H1 (cell line): ENCODE results near the gene DAZAP2. TPM values are rescaled to one million over a fixed set of nuclear protein-coding genes. Genes with fewer than 3 reads are reported as not detected.

Experiments
- CTCF ChIA-PET: fragments of 300-600 bp; sonication (Branson Sonifier 250); formaldehyde crosslinking; loops from one replicate; lab custom pipeline; 2021; ENCODE audit not compliant: partially characterized antibody; lab: Charles Lee
- POLR2A ChIA-PET: fragments of 300-600 bp; sonication (Branson Sonifier 250); formaldehyde crosslinking; loops from one replicate; lab custom pipeline; 2021; ENCODE audit warnings: inconsistent platforms; ENCODE audit not compliant: partially characterized antibody; lab: Charles Lee
- DNase-seq, 2 experiments: peaks; one replicate each; pipeline versions ENCODE4 v3.0.0 to v3.0.0-alpha.2; 2010 to 2022; ENCODE audit warnings: low spot score in 2 of 2, low read depth in 1 of 2, mixed read lengths in 1 of 2
- FAIRE-seq: peaks from 2 replicates; lab custom pipeline; 2011; peaks lifted over from hg19 to GRCh38; lab: Jason Lieb, UNC
- H2AFZ ChIP-seq: 2 replicates; pipeline ENCODE4 v1.8.1; 2012; ENCODE audit warnings: low read length, inconsistent platforms
- H2AK5ac ChIP-seq: 2 replicates; pipeline ENCODE4 v1.6.1; 2013; ENCODE audit warnings: low read depth, low read length
- H2BK120ac ChIP-seq: replicated peaks from 2 replicates; pipeline ENCODE3; 2013; ENCODE audit warnings: low read depth, low read length, inconsistent platforms
- H2BK12ac ChIP-seq: 2 replicates; pipeline ENCODE4 v1.6.1; 2013; ENCODE audit warnings: low read depth, low read length
- H2BK15ac ChIP-seq: 2 replicates; pipeline ENCODE4 v1.6.1; 2013; ENCODE audit warnings: low read length
- H2BK20ac ChIP-seq: 2 replicates; pipeline ENCODE4 v1.6.1; 2013; ENCODE audit warnings: low read length
- H2BK5ac ChIP-seq: 2 replicates; pipeline ENCODE4 v1.6.1; 2013; ENCODE audit warnings: low read depth, low read length
- H3K14ac ChIP-seq: 2 replicates; pipeline ENCODE4 v1.6.1; 2013; ENCODE audit warnings: inconsistent platforms; ENCODE audit not compliant: insufficient read length
- H3K18ac ChIP-seq: 2 replicates; pipeline ENCODE4 v1.6.1; 2013; ENCODE audit warnings: low read length; ENCODE audit errors: extremely low read depth
- H3K23ac ChIP-seq: 2 replicates; pipeline ENCODE4 v1.6.1; 2013; ENCODE audit warnings: inconsistent platforms; ENCODE audit not compliant: insufficient read length
- H3K23me2 ChIP-seq: 2 replicates; pipeline ENCODE4 v1.6.1; 2013; ENCODE audit warnings: low read depth, low read length
- H3K27ac ChIP-seq: 2 replicates; pipeline ENCODE4 v1.6.1; 2011; ENCODE audit warnings: low read depth, low read length, inconsistent platforms
- H3K27me3 ChIP-seq, 4 experiments: replicated peaks in 1 of 4; 1 replicate in 1 of 4; 2 replicates in 3 of 4; pipeline versions ENCODE4 v1.6.1 to v1.8.1; 2011 to 2013; ENCODE audit warnings: low read length in 3 of 4, mild to moderate bottlenecking in 3 of 4, inconsistent platforms in 2 of 4, mixed read lengths in 2 of 4, moderate library complexity in 1 of 4; ENCODE audit not compliant: control insufficient read depth in 3 of 4, insufficient read depth in 3 of 4; ENCODE audit errors: extremely low read depth in 1 of 4
- H3K36me3 ChIP-seq, 4 experiments: 2 replicates each; pipeline versions ENCODE4 v1.6.1 to v1.8.1; 2011 to 2013; ENCODE audit warnings: mild to moderate bottlenecking in 4 of 4, low read length in 3 of 4, moderate library complexity in 2 of 4, control low read depth in 1 of 4, inconsistent platforms in 1 of 4; ENCODE audit not compliant: insufficient read depth in 4 of 4, control insufficient read depth in 2 of 4
- H3K4ac ChIP-seq: replicated peaks from 2 replicates; pipeline ENCODE3; 2013; ENCODE audit warnings: low read length, low read depth, mixed read lengths, inconsistent platforms; ENCODE audit not compliant: insufficient read length
- H3K4me1 ChIP-seq, 4 experiments: replicated peaks in 1 of 4; 1 replicate in 1 of 4; 2 replicates in 3 of 4; pipeline versions ENCODE4 v1.6.1 to v1.8.1; 2011 to 2013; ENCODE audit warnings: low read length in 3 of 4, inconsistent platforms in 2 of 4, mixed read lengths in 1 of 4; ENCODE audit not compliant: insufficient read depth in 4 of 4, control insufficient read depth in 3 of 4
- H3K4me2 ChIP-seq, 2 experiments: 2 replicates each; pipeline versions ENCODE4 v1.6.1 to v1.8.1; 2011 to 2013; ENCODE audit warnings: low read depth in 2 of 2, low read length in 2 of 2, control low read depth in 1 of 2, inconsistent platforms in 1 of 2, mild to moderate bottlenecking in 1 of 2; ENCODE audit not compliant: insufficient read depth in 1 of 2
- H3K4me3 ChIP-seq, 4 experiments: fragments of 200-600, 300-600 bp in 1 of 4; sonication (generic), shearing (Covaris generic), sonication (Bioruptor Twin) in 1 of 4; 2 replicates each; pipeline versions ENCODE4 v1.5.1 to v1.8.1; 2011 to 2016; ENCODE audit warnings: low read length in 4 of 4, low read depth in 3 of 4, control low read depth in 2 of 4, inconsistent platforms in 2 of 4, mild to moderate bottlenecking in 2 of 4, mixed read lengths in 1 of 4, moderate library complexity in 1 of 4; ENCODE audit not compliant: insufficient read depth in 2 of 4; ENCODE audit errors: extremely low read depth in 1 of 4
- H3K56ac ChIP-seq: replicated peaks from 2 replicates; pipeline ENCODE3; 2013; ENCODE audit warnings: low read depth, mild to moderate bottlenecking, mixed read lengths, low read length, inconsistent platforms; ENCODE audit not compliant: insufficient read length
- H3K79me1 ChIP-seq: 2 replicates; pipeline ENCODE4 v1.6.1; 2013; ENCODE audit warnings: low read depth, low read length, control low read depth
- H3K79me2 ChIP-seq, 2 experiments: 2 replicates each; pipeline versions ENCODE4 v1.6.1 to v1.8.1; 2012 to 2013; ENCODE audit warnings: low read length in 2 of 2, mild to moderate bottlenecking in 2 of 2, inconsistent platforms in 1 of 2; ENCODE audit not compliant: insufficient read depth in 2 of 2, control insufficient read depth in 1 of 2
- H3K9ac ChIP-seq, 4 experiments: replicated peaks in 1 of 4; 1 replicate in 1 of 4; 2 replicates in 3 of 4; pipeline versions ENCODE4 v1.6.1 to v1.8.1; 2011 to 2013; ENCODE audit warnings: low read depth in 3 of 4, low read length in 3 of 4, control low read depth in 2 of 4, mild to moderate bottlenecking in 2 of 4, moderate library complexity in 2 of 4, inconsistent platforms in 1 of 4; ENCODE audit errors: extremely low read depth in 1 of 4
- H3K9me3 ChIP-seq, 2 experiments: 2 replicates each; pipeline versions ENCODE4 v1.6.1 to v1.8.1; 2012 to 2013; ENCODE audit warnings: mild to moderate bottlenecking in 2 of 2, moderate library complexity in 2 of 2, control low read depth in 1 of 2, inconsistent platforms in 1 of 2, low read depth in 1 of 2, low read length in 1 of 2, mixed read lengths in 1 of 2; ENCODE audit not compliant: insufficient read depth in 2 of 2
- H4K20me1 ChIP-seq, 2 experiments: replicated peaks in 1 of 2; 2 replicates each; pipeline versions ENCODE3 to v1.8.1; 2011 to 2013; ENCODE audit warnings: inconsistent platforms in 2 of 2, low read length in 2 of 2, mild to moderate bottlenecking in 1 of 2; ENCODE audit not compliant: insufficient read depth in 2 of 2, control insufficient read depth in 1 of 2
- H4K5ac ChIP-seq: 2 replicates; pipeline ENCODE4 v1.6.1; 2013; ENCODE audit warnings: low read length, low read depth, mixed read lengths, inconsistent platforms; ENCODE audit not compliant: insufficient read length
- H4K8ac ChIP-seq: 2 replicates; pipeline ENCODE4 v1.8.0; 2013; ENCODE audit warnings: mild to moderate bottlenecking, moderate library complexity, low read length, inconsistent platforms; ENCODE audit not compliant: insufficient read depth; ENCODE audit errors: extremely low read depth
- H4K91ac ChIP-seq: replicated peaks from 2 replicates; pipeline ENCODE3; 2013; ENCODE audit warnings: low read length, mixed read lengths, inconsistent platforms; ENCODE audit not compliant: insufficient read length
- BRCA1 ChIP-seq: IDR thresholded peaks from 2 replicates; pipeline ENCODE4 v1.6.1; 2012; ENCODE audit warnings: low read depth, low read length, improper control_type of control experiment
- CEBPB ChIP-seq: IDR thresholded peaks from 2 replicates; pipeline ENCODE4 v1.6.1; 2012; ENCODE audit warnings: low read depth, low read length
- GABPA ChIP-seq: IDR thresholded peaks from 2 replicates; pipeline ENCODE4 v1.6.1; 2011; ENCODE audit warnings: mild to moderate bottlenecking, low read length, moderate library complexity, borderline replicate concordance; ENCODE audit not compliant: insufficient read depth
- POU5F1 ChIP-seq: IDR thresholded peaks from 2 replicates; pipeline ENCODE4 v1.6.1; 2011; ENCODE audit warnings: low read depth, mild to moderate bottlenecking, low read length, moderate library complexity
- RBBP5 ChIP-seq: IDR thresholded peaks from 2 replicates; pipeline ENCODE4 v1.7.1; 2012; ENCODE audit warnings: low read depth, mild to moderate bottlenecking, inconsistent platforms, low read length, moderate library complexity, borderline replicate concordance
- RXRA ChIP-seq: IDR thresholded peaks from 2 replicates; pipeline ENCODE4 v1.6.1; 2011; ENCODE audit warnings: low read depth, mild to moderate bottlenecking, low read length, moderate library complexity; ENCODE audit not compliant: insufficient read depth
- TAF7 ChIP-seq: optimal IDR thresholded peaks from 2 replicates; pipeline ENCODE3; 2011; ENCODE audit warnings: low read depth, mild to moderate bottlenecking, inconsistent platforms, low read length, moderate library complexity, borderline replicate concordance
- YY1 ChIP-seq: IDR thresholded peaks from 2 replicates; pipeline ENCODE4 v1.6.1; 2011; ENCODE audit warnings: low read depth, mild to moderate bottlenecking, low read length
- WGBS, 2 experiments: shearing (Covaris generic) in 1 of 2; methylation state at CpG; one replicate each; pipeline versions ENCODE4 v1.1.6 to v1.1.7; 2013 to 2015; ENCODE audit warnings: low lambda C conversion rate in 2 of 2, mixed read lengths in 2 of 2, inconsistent platforms in 1 of 2, low coverage in 1 of 2, missing lambda C conversion rate in 1 of 2; ENCODE audit not compliant: insufficient replicate concordance in 2 of 2, insufficient coverage in 1 of 2, insufficient read length in 1 of 2; ENCODE audit errors: extremely low coverage in 1 of 2, missing lambda C conversion rate in 1 of 2; 5-methylcytosine and 5-hydroxymethylcytosine counted together
- polyA plus RNA-seq, 7 experiments: library from polyadenylated mRNA; depleted of rRNA in 3 of 7; stranded (reverse) in 5 of 7; unstranded in 2 of 7; fragments of >200 nt in 5 of 7; fragments of 200-250 nt in 2 of 7; gene quantifications; 1 replicate in 5 of 7; 2 replicates in 1 of 7; 4 replicates in 1 of 7; pipeline versions ENCODE4 v1.2.1 to v1.2.3, GENCODE V29; 2011 to 2013; ENCODE audit warnings: missing spikeins in 2 of 7, mixed read lengths in 2 of 7
- total RNA-seq: library from RNA; stranded (reverse); fragmentation: NEBNext Ultra II Directional; extraction: Animal tissue kit (Norgen Biotek cat#: 25700); gene quantifications from 2 replicates; pipeline ENCODE4 v1.2.1, GENCODE V29; 2021
- TF ChIP-seq, protein P1 (sequence below), 3 experiments: IDR thresholded peaks; 1 replicate in 2 of 3; 2 replicates in 1 of 3; pipeline versions ENCODE4 v1.5.1 to v1.6.1; 2011; ENCODE audit warnings: low read length in 3 of 3, mild to moderate bottlenecking in 3 of 3, inconsistent platforms in 2 of 3, low read depth in 1 of 3, moderate library complexity in 1 of 3; ENCODE audit not compliant: insufficient read depth in 1 of 3; ENCODE audit errors: control extremely low read depth in 1 of 3
- TF ChIP-seq, protein P2 (sequence below): IDR thresholded peaks from 2 replicates; pipeline ENCODE4 v1.6.1; 2011; ENCODE audit warnings: low read depth, mild to moderate bottlenecking, low read length; ENCODE audit not compliant: insufficient read depth

The DAZAP2 gene
- total and polyA plus RNA-seq, 2 of the 8 experiments (the other 6 are each of a cell fraction or from before 2014, with no cell fraction given): 27.1 to 77.2 TPM

DNA sequence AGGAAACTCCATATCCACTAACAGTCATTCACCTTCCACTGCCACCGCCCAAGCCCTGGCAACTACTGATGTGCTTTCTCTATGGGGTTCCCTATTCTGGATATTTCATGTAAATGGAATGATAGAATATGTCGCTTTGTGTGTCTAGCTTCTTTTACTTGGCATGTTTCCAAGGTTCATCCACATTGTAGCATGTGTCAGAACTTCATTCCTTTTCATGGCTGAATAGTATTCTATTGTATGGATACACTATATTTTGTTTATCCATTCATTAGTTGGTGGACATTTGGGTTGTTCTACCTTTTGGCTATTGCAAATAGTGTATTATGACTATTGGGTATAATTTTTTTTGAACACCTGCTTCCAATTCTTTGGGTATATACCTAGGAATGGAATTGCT, 29.4 kb upstream of the DAZAP2 start:
- Histone ChIP-seq H3K79me2 (no peaks in the 10 kb centered on the region), H4K8ac (no peak overlapping the region), H4K20me1 (no peaks in the 10 kb centered on the region), H3K56ac (no peak overlapping the region), H3K23me2 (no peaks in the 10 kb centered on the region), H3K23ac (no peak overlapping the region), H2BK120ac (no peak overlapping the region), H4K5ac (no peak overlapping the region), H4K91ac (no peak overlapping the region), H3K18ac (no peak overlapping the region), H3K14ac (no peak overlapping the region), H3K36me3 (no peaks in the 10 kb centered on the region), H3K27me3 (no peaks in the 10 kb centered on the region), H2BK12ac (no peak overlapping the region), H2BK15ac (no peak overlapping the region), H3K4me1 (no peaks in the 10 kb centered on the region), H2AFZ (no peak overlapping the region), H2BK20ac (no peak overlapping the region), H3K4me2 (no peak overlapping the region), H2AK5ac (no peak overlapping the region), H3K27ac (no peak overlapping the region), H3K4ac (no peak overlapping the region), H3K9ac (no peak overlapping the region), H3K79me1 (no peaks in the 10 kb centered on the region), H2BK5ac (no peak overlapping the region), H3K9me3 (no peaks in the 10 kb centered on the region), H3K4me3 (no peak overlapping the region)
- CTCF ChIA-PET: no interaction called here
- DNase-seq: no peak
- TF ChIP-seq YY1: no peak
- TF ChIP-seq POU5F1: no peak
- TF ChIP-seq, protein P1, sequence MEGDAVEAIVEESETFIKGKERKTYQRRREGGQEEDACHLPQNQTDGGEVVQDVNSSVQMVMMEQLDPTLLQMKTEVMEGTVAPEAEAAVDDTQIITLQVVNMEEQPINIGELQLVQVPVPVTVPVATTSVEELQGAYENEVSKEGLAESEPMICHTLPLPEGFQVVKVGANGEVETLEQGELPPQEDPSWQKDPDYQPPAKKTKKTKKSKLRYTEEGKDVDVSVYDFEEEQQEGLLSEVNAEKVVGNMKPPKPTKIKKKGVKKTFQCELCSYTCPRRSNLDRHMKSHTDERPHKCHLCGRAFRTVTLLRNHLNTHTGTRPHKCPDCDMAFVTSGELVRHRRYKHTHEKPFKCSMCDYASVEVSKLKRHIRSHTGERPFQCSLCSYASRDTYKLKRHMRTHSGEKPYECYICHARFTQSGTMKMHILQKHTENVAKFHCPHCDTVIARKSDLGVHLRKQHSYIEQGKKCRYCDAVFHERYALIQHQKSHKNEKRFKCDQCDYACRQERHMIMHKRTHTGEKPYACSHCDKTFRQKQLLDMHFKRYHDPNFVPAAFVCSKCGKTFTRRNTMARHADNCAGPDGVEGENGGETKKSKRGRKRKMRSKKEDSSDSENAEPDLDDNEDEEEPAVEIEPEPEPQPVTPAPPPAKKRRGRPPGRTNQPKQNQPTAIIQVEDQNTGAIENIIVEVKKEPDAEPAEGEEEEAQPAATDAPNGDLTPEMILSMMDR (IDR thresholded peaks at IDR 0.05; ENCODE audit: control extremely low read depth in 1 of 3, insufficient read depth in 1 of 3, low read depth in 1 of 3, low read length in 3 of 3): no peak
- TF ChIP-seq RBBP5: no peak
- no peak for TF ChIP-seq GABPA
- TF ChIP-seq BRCA1: no peak
- no peak for TF ChIP-seq RXRA
- no peak for TF ChIP-seq CEBPB
- TF ChIP-seq, protein P2, sequence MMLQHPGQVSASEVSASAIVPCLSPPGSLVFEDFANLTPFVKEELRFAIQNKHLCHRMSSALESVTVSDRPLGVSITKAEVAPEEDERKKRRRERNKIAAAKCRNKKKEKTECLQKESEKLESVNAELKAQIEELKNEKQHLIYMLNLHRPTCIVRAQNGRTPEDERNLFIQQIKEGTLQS: no peak
- no peak for TF ChIP-seq TAF7
- POLR2A ChIA-PET: interaction anchor here (1.0 to 1.5 kb wide), 2 partner anchors 25 to 29 kb away, joined by 3 to 4 read pairs; partner anchors contain the start of gene DAZAP2
- FAIRE-seq: no peak
- WGBS, 2 experiments: 86% methylated on average over 2 of the region's 2 CpGs; no CpG with 5 or more reads in 1 of the 2 experiments
